OCI-LY1 (cell line): ENCODE data around the gene ACVR1.

Experiments used
- H2AFZ ChIP-seq: fragments of 200-600 bp; sonication (generic), shearing (Covaris generic); 2 replicates; pipeline ENCODE4 v1.6.0; 2014; ENCODE audit warnings: antibody characterized with exemption, mild to moderate bottlenecking, low read length
- H3F3A ChIP-seq: fragments of 200-600 bp; sonication (generic), shearing (Covaris generic); 2 replicates; pipeline ENCODE4 v1.6.0; 2014; ENCODE audit warnings: mild to moderate bottlenecking, antibody characterized with exemption, low read length, moderate library complexity; ENCODE audit not compliant: insufficient read depth
- H3K27ac ChIP-seq: fragments of 200-600 bp; sonication (generic); 2 replicates; pipeline ENCODE4 v1.5.1; 2014; ENCODE audit warnings: low read length, mixed run types, mild to moderate bottlenecking, low read depth; ENCODE audit not compliant: poor library complexity, severe bottlenecking
- H3K27me3 ChIP-seq: fragments of 200-600 bp; sonication (generic); 2 replicates; pipeline ENCODE4 v1.6.0; 2014; ENCODE audit warnings: antibody characterized with exemption, mild to moderate bottlenecking, low read length, moderate library complexity; ENCODE audit not compliant: insufficient read depth
- H3K36me3 ChIP-seq: fragments of 200-600 bp; sonication (generic); 2 replicates; pipeline ENCODE4 v1.6.1; 2014; ENCODE audit warnings: mild to moderate bottlenecking, antibody characterized with exemption, low read length, moderate library complexity, mixed read lengths; ENCODE audit not compliant: insufficient read depth
- H3K4me1 ChIP-seq: fragments of 200-600 bp; sonication (generic); 2 replicates; pipeline ENCODE4 v1.5.1; 2014; ENCODE audit warnings: mild to moderate bottlenecking, low read length, moderate library complexity; ENCODE audit not compliant: insufficient read depth, severe bottlenecking
- H3K4me2 ChIP-seq: fragments of 200-600 bp; sonication (generic), shearing (Covaris generic); 2 replicates; pipeline ENCODE4 v1.6.1; 2014; ENCODE audit warnings: low read length
- H3K4me3 ChIP-seq: fragments of 200-600 bp; sonication (generic); 2 replicates; pipeline ENCODE4 v1.5.1; 2014; ENCODE audit warnings: low read length, low read depth, mild to moderate bottlenecking, mixed read lengths; ENCODE audit not compliant: poor library complexity, severe bottlenecking
- H3K79me2 ChIP-seq: fragments of 200-600 bp; shearing (Covaris generic); 2 replicates; pipeline ENCODE4 v1.6.1; 2016; ENCODE audit warnings: mixed run types, low read length, mixed read lengths; ENCODE audit not compliant: insufficient read depth
- H3K9ac ChIP-seq: fragments of 200-600 bp; sonication (generic), shearing (Covaris generic); 2 replicates; pipeline ENCODE4 v1.6.1; 2014; ENCODE audit warnings: mild to moderate bottlenecking, low read length, mixed read lengths
- H3K9me2 ChIP-seq: fragments of 200-600 bp; sonication (generic), shearing (Covaris generic); 2 replicates; pipeline ENCODE4 v1.6.1; 2014; ENCODE audit warnings: low read depth, mild to moderate bottlenecking, low read length, mixed read lengths
- H3K9me3 ChIP-seq: fragments of 200-600 bp; shearing (Covaris generic); 2 replicates; pipeline ENCODE4 v1.6.1; 2014; ENCODE audit warnings: low read length, mixed read lengths
- H4K20me1 ChIP-seq: fragments of 200-600 bp; sonication (generic), shearing (Covaris generic); 2 replicates; pipeline ENCODE4 v1.6.0; 2016; ENCODE audit warnings: mild to moderate bottlenecking, low read length; ENCODE audit not compliant: insufficient read depth
- EZH2 ChIP-seq: fragments of 200-600 bp; sonication (generic), shearing (Covaris generic); IDR thresholded peaks from 2 replicates; pipeline ENCODE4 v1.8.0; 2017; ENCODE audit warnings: borderline replicate concordance, mixed run types, mild to moderate bottlenecking, antibody characterized with exemption, low read length, moderate library complexity, mixed read lengths
- TF ChIP-seq, protein P1 (sequence below): fragments of 200-600 bp; sonication (generic), shearing (Covaris generic); IDR thresholded peaks from 2 replicates; pipeline ENCODE4 v1.5.1; 2017; ENCODE audit warnings: mild to moderate bottlenecking, antibody characterized with exemption, low read length, moderate library complexity, mixed read lengths

Gene ACVR1

DNA sequence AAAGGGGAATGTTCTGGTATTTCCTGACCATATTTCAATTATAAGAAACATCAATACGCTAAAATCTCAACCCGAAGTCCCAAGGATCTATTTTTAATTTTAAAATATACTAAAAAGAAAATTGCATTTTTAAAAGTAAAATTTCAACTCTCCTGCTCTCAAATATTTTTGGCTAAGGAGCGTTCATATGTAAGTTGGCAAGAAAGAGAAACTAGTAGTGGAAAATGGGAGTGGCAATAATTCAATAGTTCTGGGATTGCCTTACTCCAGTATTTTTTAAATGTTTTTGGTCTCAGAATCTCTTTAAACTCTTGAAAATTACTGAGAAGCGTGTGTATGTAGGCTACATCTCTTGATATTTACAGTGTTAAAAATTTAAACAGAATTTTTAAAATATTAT is 72.7 kb downstream of the ACVR1 start:
- Histone ChIP-seq H3K9me2 (no peaks in the 10 kb centered on the region), H3K9me3 (no peaks in the 10 kb centered on the region), H3K4me1 (no peaks in the 10 kb centered on the region), H4K20me1 (no peaks in the 10 kb centered on the region), H3K9ac (no peak overlapping the region), H3F3A (no peaks in the 10 kb centered on the region), H3K79me2 (no peaks in the 10 kb centered on the region), H3K4me2 (no peak overlapping the region), H3K27me3 (no peaks in the 10 kb centered on the region), H2AFZ (no peak overlapping the region), H3K36me3 (no peaks in the 10 kb centered on the region), H3K27ac (no peak overlapping the region), H3K4me3 (no peak overlapping the region)
- TF ChIP-seq, protein P1, sequence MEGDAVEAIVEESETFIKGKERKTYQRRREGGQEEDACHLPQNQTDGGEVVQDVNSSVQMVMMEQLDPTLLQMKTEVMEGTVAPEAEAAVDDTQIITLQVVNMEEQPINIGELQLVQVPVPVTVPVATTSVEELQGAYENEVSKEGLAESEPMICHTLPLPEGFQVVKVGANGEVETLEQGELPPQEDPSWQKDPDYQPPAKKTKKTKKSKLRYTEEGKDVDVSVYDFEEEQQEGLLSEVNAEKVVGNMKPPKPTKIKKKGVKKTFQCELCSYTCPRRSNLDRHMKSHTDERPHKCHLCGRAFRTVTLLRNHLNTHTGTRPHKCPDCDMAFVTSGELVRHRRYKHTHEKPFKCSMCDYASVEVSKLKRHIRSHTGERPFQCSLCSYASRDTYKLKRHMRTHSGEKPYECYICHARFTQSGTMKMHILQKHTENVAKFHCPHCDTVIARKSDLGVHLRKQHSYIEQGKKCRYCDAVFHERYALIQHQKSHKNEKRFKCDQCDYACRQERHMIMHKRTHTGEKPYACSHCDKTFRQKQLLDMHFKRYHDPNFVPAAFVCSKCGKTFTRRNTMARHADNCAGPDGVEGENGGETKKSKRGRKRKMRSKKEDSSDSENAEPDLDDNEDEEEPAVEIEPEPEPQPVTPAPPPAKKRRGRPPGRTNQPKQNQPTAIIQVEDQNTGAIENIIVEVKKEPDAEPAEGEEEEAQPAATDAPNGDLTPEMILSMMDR, result no peak
- TF ChIP-seq EZH2, result no peak

DNA sequence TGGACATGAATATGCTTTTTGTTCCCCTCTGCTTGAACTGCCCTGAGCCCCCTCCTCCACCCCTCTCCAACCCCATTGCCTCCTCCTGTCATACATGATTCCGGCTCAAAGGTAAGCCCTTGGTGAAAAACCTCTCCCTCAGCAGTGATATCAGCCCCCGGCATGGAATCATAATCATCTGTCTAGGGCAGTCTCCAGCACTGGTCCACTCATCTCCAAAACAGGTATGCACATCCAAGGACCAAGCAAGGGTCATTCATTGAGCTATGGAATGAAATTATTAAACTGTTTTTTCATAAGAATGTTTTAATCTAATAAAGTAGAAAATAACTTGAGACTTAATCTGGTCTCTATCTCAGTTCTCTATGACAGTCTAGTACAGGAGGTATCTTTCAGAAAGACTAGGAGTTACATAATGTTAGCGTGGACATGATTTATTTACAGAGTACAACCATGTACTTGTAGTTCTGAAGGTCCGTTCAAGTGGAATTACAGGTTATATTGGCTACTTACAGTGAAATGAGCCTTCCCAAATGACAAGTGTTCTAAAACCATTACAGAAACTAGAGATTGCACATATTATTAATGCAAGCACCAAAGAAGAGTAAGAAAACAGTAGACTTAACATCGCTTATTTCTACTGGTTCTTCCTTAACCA is 75.2 kb downstream of the ACVR1 start:
- no peaks in the 10 kb centered on the region for H4K20me1 ChIP-seq
- no peaks in the 10 kb centered on the region for H3K79me2 ChIP-seq
- H3K36me3 ChIP-seq, result no peaks in the 10 kb centered on the region
- no peaks in the 10 kb centered on the region for H3K9me3 ChIP-seq
- no peaks in the 10 kb centered on the region for H3K27me3 ChIP-seq
- no peaks in the 10 kb centered on the region for H3F3A ChIP-seq
- no peaks in the 10 kb centered on the region for H3K4me1 ChIP-seq
- no peak overlapping the region for H3K4me3 ChIP-seq
- H3K9me2 ChIP-seq, result no peaks in the 10 kb centered on the region
- no peak overlapping the region for H2AFZ ChIP-seq
- H3K9ac ChIP-seq, result no peak overlapping the region
- TF ChIP-seq EZH2, result no peak
- TF ChIP-seq, protein P1, result no peak
- no peak overlapping the region for H3K27ac ChIP-seq
- H3K4me2 ChIP-seq, result no peak overlapping the region

DNA sequence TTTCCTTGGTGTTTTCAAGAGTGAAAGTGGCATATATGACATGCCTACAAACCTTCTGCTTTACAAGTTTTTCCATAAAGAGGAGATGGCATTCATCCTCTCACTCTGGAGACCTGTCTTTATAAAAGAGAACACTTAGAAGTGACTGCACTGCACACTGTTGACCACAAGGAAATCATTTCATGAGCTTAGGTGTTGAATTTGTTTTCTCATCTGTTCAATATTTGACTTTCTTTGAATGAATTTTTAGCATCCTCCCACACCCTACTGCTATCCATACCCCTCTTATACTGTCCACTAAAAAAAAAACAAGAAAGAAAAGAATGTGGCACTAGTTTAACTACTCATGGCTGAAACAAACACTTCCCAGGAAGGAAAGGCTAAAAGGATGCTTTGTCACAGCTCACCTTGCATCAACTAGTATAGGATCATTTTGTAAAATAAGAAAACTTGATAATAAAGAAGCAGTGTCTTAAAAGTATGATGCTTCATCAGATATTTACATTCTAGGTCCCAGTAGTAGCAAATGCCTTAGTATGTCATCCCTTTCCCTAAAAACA is 83.0 kb downstream of the ACVR1 start:
- no peaks in the 10 kb centered on the region for H4K20me1 ChIP-seq
- H3F3A ChIP-seq, result no peaks in the 10 kb centered on the region
- no peak overlapping the region for H3K27ac ChIP-seq
- H3K4me1 ChIP-seq, result no peaks in the 10 kb centered on the region
- no peak overlapping the region for H3K4me3 ChIP-seq
- no peaks in the 10 kb centered on the region for H3K36me3 ChIP-seq
- no peaks in the 10 kb centered on the region for H3K9me2 ChIP-seq
- H3K4me2 ChIP-seq, result no peak overlapping the region
- no peaks in the 10 kb centered on the region for H3K27me3 ChIP-seq
- H3K79me2 ChIP-seq, result no peaks in the 10 kb centered on the region
- H3K9me3 ChIP-seq, result no peaks in the 10 kb centered on the region
- H3K9ac ChIP-seq, result no peak overlapping the region
- TF ChIP-seq, protein P1, result no peak
- TF ChIP-seq EZH2, result no peak
- H2AFZ ChIP-seq, result no peak overlapping the region
